Pancreas (tissue), 10 donors: ENCODE data around the gene KIAA0040. TPM values are rescaled to one million over a fixed set of nuclear protein-coding genes. Genes with fewer than 3 reads are reported as not detected.

Source experiments
- ATAC-seq, 4 donors: fragments of 200-7000 bp; cut with Tn5 transposase; one replicate each; pipeline versions ENCODE4 v1.8.0 to v1.9.1; 2020; ENCODE audit warnings: mild to moderate bottlenecking in 4 of 4, moderate library complexity in 4 of 4
- DNase-seq, 6 donors: peaks; one replicate each; pipeline ENCODE4 v3.0.0-alpha.2; 2020
- FAIRE-seq: peaks from 2 replicates; lab custom pipeline; 2012; peaks lifted over from hg19 to GRCh38; lab: Jason Lieb, UNC
- H3K27ac ChIP-seq, 4 donors: fragments of 200-600 bp; sonication (generic); 1 replicate in 3 of 4; 2 replicates in 1 of 4; pipeline versions ENCODE4 v1.5.0 to v1.8.0; 2020
- H3K27me3 ChIP-seq, 4 donors: fragments of 200-600 bp; one replicate each; pipeline ENCODE4 v1.8.0; 2021
- H3K36me3 ChIP-seq, 3 donors: fragments of 200-600 bp; sonication (generic) in 1 of 3; one replicate each; pipeline versions ENCODE4 v1.5.0 to v1.8.0; 2020 to 2021
- H3K4me1 ChIP-seq, 3 donors: fragments of 200-600 bp; one replicate each; pipeline ENCODE4 v1.8.0; 2021
- H3K4me3 ChIP-seq, 4 donors: fragments of 200-600 bp; sonication (generic) in 2 of 4; one replicate each; pipeline versions ENCODE4 v1.5.0 to v1.8.0; 2020 to 2021
- H3K9me3 ChIP-seq, 4 donors: fragments of 200-600 bp; one replicate each; pipeline ENCODE4 v1.8.0; 2021
- CTCF ChIP-seq, 4 donors: fragments of 200-600 bp; sonication (generic) in 3 of 4; IDR thresholded peaks; one replicate each; pipeline versions ENCODE4 v1.5.0 to v1.8.0; 2021; ENCODE audit warnings: antibody characterized with exemption in 4 of 4
- WGBS, 2 donors: extraction: QIAGEN DNeasy Blood & Tissue Kit; methylation state at CpG; one replicate each; pipeline ENCODE4 v1.1.7; 2013; 5-methylcytosine and 5-hydroxymethylcytosine counted together
- intact Hi-C, 3 donors: fragments of 100-400 bp; cut with DNase I; formaldehyde crosslinking; loops; one replicate each; pipeline versions ENCODE4 v1.11.1 to v1.14.2; 2022
- polyA plus RNA-seq, 2 donors: library from polyadenylated mRNA; stranded (reverse); fragments of 200-250 nt; gene quantifications; one replicate each; pipeline ENCODE4 v1.2.3, GENCODE V29; 2013
- total RNA-seq, 6 donors: library from RNA; stranded (reverse); fragmentation: NEBNext Ultra II Directional in 4 of 6; extraction: Animal tissue kit (Norgen Biotek cat#: 25700) in 4 of 6; gene quantifications; one replicate each; pipeline versions ENCODE4 v1.2.1 to v1.2.4, GENCODE V29; 2021 to 2023
- donor health status: healthy with polysubstance abuse.
- donor health status: DM: no; HTN: no; CAD: no; lungs with moderate emphysema.
- donor health status: DM: no; HTN: no; CAD: no.
- donor health status: control.
- donor health status: control.
- donor health status: Bipolar disorder and iron deficiency.
- donor health status: DM: yes; HTN: yes; CAD: no.
- donor health status: DM: no; HTN: no; CAD: no.
- donor health status: DM: no; HTN: no; CAD: no.
- donor health status: DM: yes; HTN: yes; CAD: no.

Gene KIAA0040
- total and polyA plus RNA-seq, 8 donors = 8.4 to 34.2 (median 15.9) TPM

- no peaks in the 10 kb centered on the region for H3K9me3 ChIP-seq
- H3K27me3 ChIP-seq = no peaks in the 10 kb centered on the region
- TF ChIP-seq CTCF (IDR thresholded peaks at IDR 0.05) = no peak
- H3K36me3 ChIP-seq = no peaks in the 10 kb centered on the region
- no peak overlapping the region for H3K27ac ChIP-seq
- FAIRE-seq (no peak), DNase-seq (no peak), ATAC-seq (no peak)
- H3K4me3 ChIP-seq = no peak overlapping the region
- intact Hi-C loops = no loop called here
- 57 to 63% methylated on average over 1 of the region's 1 CpG for WGBS, 2 donors
- no peaks in the 10 kb centered on the region for H3K4me1 ChIP-seq
Observed at GRCh38 chr1:175209493-175209921, 16.9 kb upstream of the KIAA0040 start.

- no peak overlapping the region for H3K4me3 ChIP-seq
- no peak overlapping the region for H3K27ac ChIP-seq
- DNase-seq = no peak
- intact Hi-C loops = no loop called here
- peak in 3 of 4 donors; percentile 30 to 50 (median 37) for ATAC-seq
- H3K4me1 ChIP-seq = no peaks in the 10 kb centered on the region
- no peaks in the 10 kb centered on the region for H3K36me3 ChIP-seq
- no peak for TF ChIP-seq CTCF (IDR thresholded peaks at IDR 0.05)
- no peaks in the 10 kb centered on the region for H3K27me3 ChIP-seq
- WGBS, 2 donors = 27 to 28% methylated on average over 6 of the region's 6 CpGs
- H3K9me3 ChIP-seq = no peaks in the 10 kb centered on the region
- no peak for FAIRE-seq
Observed at GRCh38 chr1:175208773-175209492, 16.4 kb upstream of the KIAA0040 start.

GRCh38 chr1:175207971-175208370 is 15.4 kb upstream of the KIAA0040 start:
- DNase-seq (no peak), FAIRE-seq (no peak), ATAC-seq (no peak)
- intact Hi-C loops = no loop called here
- H3K4me1 ChIP-seq = no peaks in the 10 kb centered on the region
- WGBS, 2 donors = 90 to 94% methylated on average over 2 of the region's 2 CpGs
- no peaks in the 10 kb centered on the region for H3K9me3 ChIP-seq
- no peak for TF ChIP-seq CTCF (IDR thresholded peaks at IDR 0.05)
- no peaks in the 10 kb centered on the region for H3K27me3 ChIP-seq
- H3K4me3 ChIP-seq = no peak overlapping the region
- H3K36me3 ChIP-seq = no peaks in the 10 kb centered on the region
- no peak overlapping the region for H3K27ac ChIP-seq

GRCh38 chr1:175206687-175207086 is 14.1 kb upstream of the KIAA0040 start:
- Histone ChIP-seq H3K9me3 (no peaks in the 10 kb centered on the region), H3K4me3 (no peak overlapping the region), H3K27me3 (no peaks in the 10 kb centered on the region), H3K4me1 (no peaks in the 10 kb centered on the region), H3K36me3 (no peaks in the 10 kb centered on the region), H3K27ac (no peak overlapping the region)
- no peak for ATAC-seq
- intact Hi-C loops = no loop called here
- no peak for TF ChIP-seq CTCF (IDR thresholded peaks at IDR 0.05)
- no peak for DNase-seq
- no peak for FAIRE-seq

- Histone ChIP-seq H3K36me3 (no peaks in the 10 kb centered on the region), H3K4me3 (no peak overlapping the region), H3K27ac (no peak overlapping the region), H3K9me3 (no peaks in the 10 kb centered on the region), H3K27me3 (no peaks in the 10 kb centered on the region), H3K4me1 (no peaks in the 10 kb centered on the region)
- 72 to 75% methylated on average over 2 of the region's 2 CpGs for WGBS, 2 donors
- intact Hi-C loops = no loop called here
- DNase-seq (no peak), ATAC-seq (peak in 1 of 4 donors; percentile 26), FAIRE-seq (no peak)
- TF ChIP-seq CTCF (IDR thresholded peaks at IDR 0.05) = no peak
Observed at GRCh38 chr1:175204330-175204729, 11.8 kb upstream of the KIAA0040 start.
